Astrocyte (in vitro differentiated cells and primary cell): ENCODE measurements around the gene TPH1.

ENCODE experiments used
- CTCF ChIP-seq: IDR thresholded peaks from 2 replicates; pipeline ENCODE4 v1.5.1; 2011; ENCODE audit warnings: low read depth, mild to moderate bottlenecking, inconsistent platforms, low read length, moderate library complexity; ENCODE audit not compliant: insufficient read depth
- EZH2 ChIP-seq: IDR thresholded peaks from 2 replicates; pipeline ENCODE4 v1.6.1; 2012; ENCODE audit warnings: mild to moderate bottlenecking, low read length, inconsistent platforms; ENCODE audit not compliant: insufficient read depth

GRCh38 chr11:18022419-18022818 lies 23.6 kb downstream of the TPH1 start:
- no peak for TF ChIP-seq CTCF
- TF ChIP-seq EZH2: no peak
